ENCODE data around the gene IL20.

The IL20 gene

GRCh38 chr1:206864939-206865671 lies at the start of gene IL20:
Gene IL20, plus strand, starts transcription at chr1:206865623. Its CDS starts 230 bp downstream, at chr1:206865853.
- peak in 20 of 56 donors; percentile 1 to 62 (median 11) for DNase-seq

- no peak for DNase-seq
Measured at GRCh38 chr1:206816390-206817287, 48.8 kb upstream of the IL20 start.

GRCh38 chr1:206821493-206821892 lies 43.9 kb upstream of the IL20 start:
- no peak for DNase-seq

- no peak for DNase-seq
Measured at GRCh38 chr1:206823727-206824126, 41.7 kb upstream of the IL20 start.

GRCh38 chr1:206824331-206824730 lies 41.1 kb upstream of the IL20 start:
- no peak for DNase-seq

- DNase-seq, result no peak
Measured at GRCh38 chr1:206826394-206826793, 39.0 kb upstream of the IL20 start.

- DNase-seq, result no peak
Measured at GRCh38 chr1:206828061-206828460, 37.4 kb upstream of the IL20 start.

GRCh38 chr1:206828765-206829164 lies 36.7 kb upstream of the IL20 start:
- DNase-seq, result no peak

GRCh38 chr1:206829282-206829681 lies 36.1 kb upstream of the IL20 start:
- DNase-seq, result no peak

GRCh38 chr1:206829875-206830274 lies 35.5 kb upstream of the IL20 start:
- no peak for DNase-seq

- DNase-seq, result no peak
Measured at GRCh38 chr1:206831650-206832049, 33.8 kb upstream of the IL20 start.

GRCh38 chr1:206832352-206832880 lies 33.0 kb upstream of the IL20 start:
- no peak for DNase-seq

GRCh38 chr1:206833106-206833680 lies 32.2 kb upstream of the IL20 start:
- no peak for DNase-seq

GRCh38 chr1:206833801-206834200 lies 31.6 kb upstream of the IL20 start:
- no peak for DNase-seq

GRCh38 chr1:206834217-206834616 lies 31.2 kb upstream of the IL20 start:
- no peak for DNase-seq

- no peak for DNase-seq
Measured at GRCh38 chr1:206834711-206835110, 30.7 kb upstream of the IL20 start.

- DNase-seq, result no peak
Measured at GRCh38 chr1:206835186-206835585, 30.2 kb upstream of the IL20 start.

- no peak for DNase-seq
Measured at GRCh38 chr1:206836111-206836510, 29.3 kb upstream of the IL20 start.

GRCh38 chr1:206839006-206839560 lies 26.3 kb upstream of the IL20 start:
- no peak for DNase-seq

- DNase-seq, result no peak
Measured at GRCh38 chr1:206839857-206840256, 25.6 kb upstream of the IL20 start.

- no peak for DNase-seq
Measured at GRCh38 chr1:206841609-206842323, 23.7 kb upstream of the IL20 start.

Data from amygdala (tissue), 56 donors.